GM19395 (cell line): ENCODE measurements around the gene MCM8.

ENCODE experiments used
- ATAC-seq: cut with Tn5 transposase; IDR thresholded peaks from one replicate; pipeline ENCODE4 v1.9.1; 2021; ENCODE audit warnings: mild to moderate bottlenecking, moderate library complexity; ENCODE audit not compliant: unreplicated experiment

The MCM8 gene

GRCh38 chr20:6040540-6040939, 90.1 kb downstream of the MCM8 start:
- ATAC-seq, result no peak

- ATAC-seq, result no peak
These were observed 90.7 kb downstream of the MCM8 start for GRCh38 chr20:6040958-6041807.

GRCh38 chr20:6041808-6042265, 91.4 kb downstream of the MCM8 start:
- no peak for ATAC-seq

GRCh38 chr20:6044115-6044514, 93.7 kb downstream of the MCM8 start:
- no peak for ATAC-seq

- ATAC-seq, result no peak
These were observed 95.1 kb downstream of the MCM8 start for GRCh38 chr20:6045566-6045965.

GRCh38 chr20:6046432-6046831, 96.0 kb downstream of the MCM8 start:
- no peak for ATAC-seq

- no peak for ATAC-seq
These were observed 97.9 kb downstream of the MCM8 start for GRCh38 chr20:6048391-6048790.
